HEK293T (cell line): ENCODE data around the gene AURKA.

Experiments used
- CTCF ChIA-PET: fragments of 350-600 bp; formaldehyde crosslinking; extraction: SDS; loops from one replicate; lab custom pipeline; 2021; ENCODE audit warnings: antibody characterized with exemption, inconsistent platforms; lab: Yijun Ruan, JAX
- POLR2A ChIA-PET: fragments of 350-600 bp; formaldehyde crosslinking; extraction: SDS; loops from one replicate; lab custom pipeline; 2020; ENCODE audit warnings: antibody characterized with exemption, inconsistent platforms; lab: Yijun Ruan, JAX
- DNase-seq: peaks from one replicate; pipeline ENCODE4 v3.0.0; 2012; ENCODE audit warnings: mixed read lengths; ENCODE audit errors: extremely low spot score
- ARNT ChIP-seq: fragments of 450-650 bp; IDR thresholded peaks from 2 replicates; pipeline ENCODE4 v1.6.1; 2017; ENCODE audit warnings: mild to moderate bottlenecking
- BHLHE40 ChIP-seq: fragments of 450-650 bp; IDR thresholded peaks from 2 replicates; pipeline ENCODE4 v1.6.1; 2016; ENCODE audit warnings: mild to moderate bottlenecking, moderate library complexity, borderline replicate concordance
- CTBP1 ChIP-seq: fragments of 450-650 bp; IDR thresholded peaks from 2 replicates; pipeline ENCODE4 v1.6.1; 2016; ENCODE audit warnings: borderline replicate concordance
- ELF4 ChIP-seq: fragments of 450-650 bp; IDR thresholded peaks from 2 replicates; pipeline ENCODE4 v1.6.1; 2017; ENCODE audit warnings: antibody characterized with exemption
- FOXA1 ChIP-seq: fragments of 450-650 bp; IDR thresholded peaks from 2 replicates; pipeline ENCODE4 v1.6.1; 2016; ENCODE audit warnings: mild to moderate bottlenecking
- FOXK2 ChIP-seq: fragments of 450-650 bp; IDR thresholded peaks from 2 replicates; pipeline ENCODE4 v1.6.1; 2016; ENCODE audit warnings: mild to moderate bottlenecking
- FOXM1 ChIP-seq: fragments of 450-650 bp; IDR thresholded peaks from 2 replicates; pipeline ENCODE4 v1.6.1; 2017; ENCODE audit warnings: mild to moderate bottlenecking, borderline replicate concordance
- HDGF ChIP-seq: fragments of 450-650 bp; IDR thresholded peaks from 2 replicates; pipeline ENCODE4 v1.6.1; 2017; ENCODE audit warnings: antibody characterized with exemption, borderline replicate concordance
- L3MBTL2 ChIP-seq: fragments of 450-650 bp; conservative IDR thresholded peaks from 2 replicates; pipeline ENCODE4 v1.6.1; 2016; ENCODE audit warnings: mild to moderate bottlenecking
- LEF1 ChIP-seq: fragments of 450-650 bp; IDR thresholded peaks from 2 replicates; pipeline ENCODE4 v1.6.1; 2017; ENCODE audit warnings: mild to moderate bottlenecking, borderline replicate concordance
- NFRKB ChIP-seq: fragments of 450-650 bp; IDR thresholded peaks from 2 replicates; pipeline ENCODE4 v1.6.1; 2016; ENCODE audit warnings: mild to moderate bottlenecking, moderate library complexity
- PKNOX1 ChIP-seq: fragments of 450-650 bp; IDR thresholded peaks from 2 replicates; pipeline ENCODE4 v1.6.1; 2016
- SP1 ChIP-seq: fragments of 450-650 bp; IDR thresholded peaks from 2 replicates; pipeline ENCODE4 v1.6.1; 2017
- SUZ12 ChIP-seq: fragments of 450-650 bp; IDR thresholded peaks from 2 replicates; pipeline ENCODE4 v1.6.1; 2016; ENCODE audit warnings: mild to moderate bottlenecking
- TARDBP ChIP-seq: fragments of 450-650 bp; IDR thresholded peaks from 2 replicates; pipeline ENCODE4 v1.6.1; 2016
- ZNF384 ChIP-seq: fragments of 450-650 bp; IDR thresholded peaks from 2 replicates; pipeline ENCODE4 v1.6.1; 2016

The AURKA gene

DNA sequence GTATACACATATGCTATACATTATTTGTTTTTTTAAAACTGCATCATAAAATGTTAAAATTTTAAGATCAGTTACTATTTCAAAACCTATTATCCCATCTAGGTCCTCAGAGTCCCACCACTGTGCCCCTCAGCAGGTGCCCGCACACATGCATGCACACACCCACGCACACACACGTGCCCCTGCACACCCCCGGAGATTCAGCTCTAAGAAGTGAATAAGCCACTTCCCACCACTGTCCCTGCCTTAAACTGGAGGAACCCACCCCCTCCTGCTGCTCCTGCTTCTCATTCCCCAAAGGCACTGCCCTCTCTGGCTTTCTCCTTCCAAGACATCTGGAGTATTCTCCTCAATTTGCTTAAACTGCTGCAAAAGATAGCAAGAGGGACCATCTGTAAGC, 38.7 kb downstream of the AURKA start:
- TF ChIP-seq SUZ12 (no peak), SP1 (no peak), FOXM1 (no peak), NFRKB (no peak), L3MBTL2 (no peak), ARNT (no peak), TARDBP (no peak), HDGF (no peak), FOXA1 (no peak), FOXK2 (no peak), ZNF384 (no peak), CTBP1 (no peak), PKNOX1 (no peak), LEF1 (no peak), BHLHE40 (no peak), ELF4 (no peak)
- DNase-seq = no peak
- POLR2A ChIA-PET = no interaction called here
- CTCF ChIA-PET = no interaction called here

DNA sequence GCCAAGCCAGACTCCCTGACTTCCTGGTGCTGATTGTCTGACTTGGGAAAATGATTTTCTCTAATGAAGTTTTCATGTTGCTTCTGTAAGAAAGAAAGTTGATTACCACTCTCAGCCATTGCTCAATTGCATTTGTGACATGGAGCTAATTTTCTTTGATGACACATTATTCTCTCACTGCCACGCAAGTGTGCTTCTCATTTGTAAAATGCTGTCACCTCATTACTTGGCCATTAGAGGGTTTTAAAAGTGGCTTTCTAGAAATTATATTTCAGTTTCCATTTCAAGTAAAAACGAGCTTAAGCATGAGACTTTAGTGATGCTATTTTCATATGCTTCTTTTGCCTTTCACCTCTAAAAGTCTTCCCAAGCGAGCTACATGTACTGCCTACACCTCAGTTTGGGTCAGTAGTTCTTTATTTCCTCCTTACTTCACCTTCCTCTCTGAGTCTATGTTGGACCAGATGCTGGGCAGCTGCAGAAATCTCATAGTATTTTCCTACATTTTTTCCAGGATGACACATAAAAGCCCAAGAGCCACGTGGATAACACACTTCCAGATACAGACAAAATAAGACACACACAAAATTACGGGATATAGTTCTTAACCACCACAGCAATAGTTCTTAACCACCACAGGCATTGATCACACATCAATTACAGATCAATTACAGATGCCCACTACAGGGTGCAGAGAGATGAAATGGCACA, 39.5 kb downstream of the AURKA start:
- TF ChIP-seq SUZ12 (no peak), HDGF (no peak), FOXA1 (no peak), BHLHE40 (no peak), NFRKB (no peak), FOXM1 (no peak), SP1 (no peak), CTBP1 (no peak), ELF4 (no peak), PKNOX1 (no peak), TARDBP (no peak), LEF1 (no peak), FOXK2 (no peak), ARNT (no peak), L3MBTL2 (no peak), ZNF384 (no peak)
- ChIA-PET CTCF (interaction anchor here (1.1 kb wide), 1 partner anchor 9 kb away, joined by 6 read pairs; no protein-coding TSS in a partner anchor), POLR2A (no interaction called here)
- no peak for DNase-seq

- TF ChIP-seq LEF1 (no peak), HDGF (no peak), BHLHE40 (no peak), FOXA1 (no peak), FOXM1 (no peak), SP1 (no peak), NFRKB (no peak), ELF4 (no peak)
- POLR2A ChIA-PET = no interaction called here
- no peak for DNase-seq
- CTCF ChIA-PET = no interaction called here
Measured at GRCh38 chr20:56350842-56351241, 41.2 kb downstream of the AURKA start.

DNA sequence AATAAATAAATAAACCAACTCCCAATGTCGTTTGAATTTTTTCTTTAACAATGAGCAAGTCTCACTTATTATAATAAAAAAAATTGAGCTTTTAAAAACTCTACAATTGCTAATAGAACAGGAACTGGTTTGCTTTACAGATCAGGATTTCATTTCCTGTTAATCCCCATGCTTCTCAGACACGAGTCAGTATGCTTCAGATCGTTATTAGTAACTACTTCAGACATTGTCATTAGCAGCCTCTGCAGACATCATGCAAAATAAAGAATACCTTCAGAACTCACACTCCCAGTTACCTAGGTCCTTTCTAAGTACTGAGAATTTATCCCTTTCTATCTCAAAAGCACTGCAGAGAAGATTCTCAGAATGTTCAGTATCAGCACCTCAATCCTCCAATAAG, 43.3 kb downstream of the AURKA start:
- TF ChIP-seq TARDBP (no peak), HDGF (no peak), L3MBTL2 (no peak), PKNOX1 (no peak), LEF1 (no peak), NFRKB (no peak), CTBP1 (no peak), BHLHE40 (no peak), SUZ12 (no peak)
- POLR2A ChIA-PET = no interaction called here
- no peak for DNase-seq
- CTCF ChIA-PET = no interaction called here

- ChIA-PET POLR2A (no interaction called here), CTCF (no interaction called here)
- DNase-seq = no peak
- TF ChIP-seq PKNOX1 (0 out of 2 replicates have a peak, but pooled peaks have one; percentile 11), LEF1 (no peak)
Measured at GRCh38 chr20:56348305-56348693, 43.7 kb downstream of the AURKA start.
